B cell (primary cell): Measurements from ENCODE around the gene PHACTR3.

Experiments
- CTCF ChIP-seq: fragments of 200-600 bp; IDR thresholded peaks from one replicate; pipeline ENCODE4 v1.8.0; 2022; ENCODE audit warnings: antibody characterized with exemption, mild to moderate bottlenecking
- EZH2 ChIP-seq: IDR thresholded peaks from 2 replicates; pipeline ENCODE4 v1.6.1; 2012; ENCODE audit warnings: borderline replicate concordance, low read depth, mild to moderate bottlenecking, moderate library complexity, low read length; ENCODE audit not compliant: insufficient read depth, poor library complexity, severe bottlenecking

GRCh38 chr20:59780494-59781185 lies 176.3 kb downstream of the PHACTR3 start:
- no peak for TF ChIP-seq CTCF
- no peak for TF ChIP-seq EZH2
